NAMALWA (cell line): ENCODE data around the gene KIFC3.
"Not testable (repeated sequence)": the region's sequence is repeated elsewhere in the genome, so short reads cannot be mapped to it uniquely, and the experiment has no call there.

Source experiments
- DNase-seq: peaks from one replicate; pipeline ENCODE4 v3.0.0-alpha.2; 2015; ENCODE audit warnings: low spot score

The KIFC3 gene

DNA sequence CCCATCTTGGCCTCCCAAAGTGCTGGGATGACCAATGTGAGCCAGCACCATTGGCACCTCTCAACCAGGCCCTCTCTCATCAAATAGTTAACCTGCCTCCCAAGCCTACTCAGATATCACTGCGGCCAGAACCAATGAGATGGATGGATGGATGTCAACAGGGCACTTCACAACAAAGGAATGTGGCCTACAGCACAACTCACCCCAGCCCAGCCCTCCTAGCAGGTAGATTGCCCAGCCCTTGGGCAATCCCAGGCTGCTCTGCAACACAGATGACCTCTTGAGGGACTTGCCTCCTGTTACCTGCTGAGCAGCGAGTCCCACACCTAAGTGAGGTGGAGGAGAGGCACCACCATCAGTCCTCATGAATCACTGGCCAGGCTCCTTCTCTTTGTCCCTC lies 22.6 kb upstream of the KIFC3 start:
- no peak for DNase-seq

DNA sequence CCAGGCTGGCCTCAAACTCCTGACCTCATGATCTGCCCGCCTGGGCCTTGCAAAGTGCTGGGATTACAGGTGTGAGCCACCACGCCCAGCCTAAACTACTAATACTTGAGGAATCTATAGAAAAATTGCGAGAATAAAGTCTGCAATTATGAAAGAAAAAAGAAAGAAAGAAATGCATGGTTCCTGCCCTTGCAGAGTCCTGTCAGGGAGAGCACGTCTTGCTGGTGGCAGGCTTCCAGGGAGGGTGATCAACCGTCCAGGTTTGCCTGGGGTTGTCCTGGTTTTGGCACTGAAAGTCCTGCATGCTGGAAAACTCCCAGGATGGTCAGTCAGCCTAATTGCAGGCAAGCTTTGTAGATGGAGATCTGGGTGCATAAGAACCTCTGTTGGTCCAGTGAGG lies 21.5 kb upstream of the KIFC3 start:
- DNase-seq, result no peak

DNA sequence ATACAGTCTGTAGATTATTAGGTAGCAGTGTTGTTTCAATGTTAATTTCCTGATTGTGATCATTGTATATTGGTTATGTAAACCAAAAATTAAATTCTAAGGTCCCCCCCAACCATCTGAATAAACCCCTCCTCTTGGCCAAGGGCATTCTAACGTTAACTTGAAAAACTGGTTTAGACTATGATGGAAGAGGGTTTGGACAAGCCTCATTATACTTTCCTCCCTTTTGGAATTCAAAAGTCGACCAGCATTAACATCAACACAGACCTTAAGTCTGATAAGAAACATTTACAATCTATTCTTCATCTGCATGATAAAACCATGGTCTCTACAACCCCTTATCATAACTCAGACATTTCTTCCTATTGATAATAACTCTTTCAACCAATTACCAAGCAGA lies 20.6 kb upstream of the KIFC3 start:
- no peak for DNase-seq

DNA sequence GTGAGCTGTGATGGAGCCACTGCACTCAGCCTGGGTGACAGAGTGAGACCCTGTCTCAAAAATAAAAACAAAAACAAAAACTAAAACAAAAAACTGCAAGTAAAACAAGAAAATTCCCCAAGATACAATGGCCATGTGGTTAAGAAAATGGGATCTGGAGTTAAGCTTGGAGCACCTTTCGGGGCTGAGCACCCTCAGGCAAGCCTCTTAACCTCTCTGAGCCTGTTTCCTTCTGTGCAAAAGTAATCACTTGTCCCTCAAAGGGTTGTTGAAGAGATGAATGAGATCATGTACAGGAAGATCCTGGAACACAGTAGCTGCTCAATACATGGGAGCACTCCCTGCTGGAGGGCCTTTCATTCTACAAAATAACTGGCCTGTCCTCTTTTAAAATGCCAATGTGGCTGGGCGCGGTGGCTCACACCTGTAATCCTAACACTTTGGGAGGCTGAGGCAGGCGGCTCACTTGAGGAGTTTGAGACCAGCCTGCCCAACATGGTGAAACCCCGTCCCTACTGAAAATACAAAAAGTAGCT lies 19.8 kb upstream of the KIFC3 start:
- DNase-seq, result no peak

DNA sequence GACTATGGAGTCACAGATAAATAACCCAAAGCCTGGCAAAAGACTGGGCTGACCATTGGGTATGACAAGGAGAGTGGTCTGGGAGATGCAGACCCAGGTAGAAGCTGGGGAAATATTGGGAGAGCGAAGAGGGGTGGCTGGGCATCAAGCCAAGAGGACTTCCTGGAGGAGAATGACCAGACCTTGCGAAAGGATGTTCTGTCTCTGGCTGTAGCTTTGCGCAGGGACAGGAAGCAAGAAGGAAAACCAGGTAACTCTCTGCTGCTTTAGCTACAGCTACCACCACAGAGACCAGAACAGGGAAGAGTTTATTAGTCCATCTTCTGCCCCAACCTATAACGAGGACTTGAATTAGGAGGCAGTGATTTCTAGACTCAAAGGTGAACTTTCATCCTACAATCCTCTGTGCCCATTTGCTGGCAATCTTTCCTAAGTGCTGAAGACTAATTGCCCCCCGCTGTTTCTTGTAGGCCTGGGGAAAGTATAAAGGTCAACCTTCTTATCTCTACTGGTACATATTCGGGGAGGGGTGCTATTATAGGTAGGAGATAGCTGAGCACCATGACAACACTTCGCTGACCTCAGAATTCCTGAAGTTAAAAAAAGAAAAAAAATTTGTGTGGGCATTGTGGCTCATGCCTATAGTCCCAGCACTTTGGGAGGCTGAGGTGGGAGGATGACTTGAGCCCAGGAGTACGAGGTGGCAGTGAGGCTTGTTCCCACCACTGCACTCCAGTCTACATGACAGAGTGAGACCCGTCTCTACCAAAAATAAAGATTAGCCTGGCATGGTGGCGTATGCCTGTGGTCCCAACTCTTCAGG lies 19.1 kb upstream of the KIFC3 start:
- no peak for DNase-seq

DNA sequence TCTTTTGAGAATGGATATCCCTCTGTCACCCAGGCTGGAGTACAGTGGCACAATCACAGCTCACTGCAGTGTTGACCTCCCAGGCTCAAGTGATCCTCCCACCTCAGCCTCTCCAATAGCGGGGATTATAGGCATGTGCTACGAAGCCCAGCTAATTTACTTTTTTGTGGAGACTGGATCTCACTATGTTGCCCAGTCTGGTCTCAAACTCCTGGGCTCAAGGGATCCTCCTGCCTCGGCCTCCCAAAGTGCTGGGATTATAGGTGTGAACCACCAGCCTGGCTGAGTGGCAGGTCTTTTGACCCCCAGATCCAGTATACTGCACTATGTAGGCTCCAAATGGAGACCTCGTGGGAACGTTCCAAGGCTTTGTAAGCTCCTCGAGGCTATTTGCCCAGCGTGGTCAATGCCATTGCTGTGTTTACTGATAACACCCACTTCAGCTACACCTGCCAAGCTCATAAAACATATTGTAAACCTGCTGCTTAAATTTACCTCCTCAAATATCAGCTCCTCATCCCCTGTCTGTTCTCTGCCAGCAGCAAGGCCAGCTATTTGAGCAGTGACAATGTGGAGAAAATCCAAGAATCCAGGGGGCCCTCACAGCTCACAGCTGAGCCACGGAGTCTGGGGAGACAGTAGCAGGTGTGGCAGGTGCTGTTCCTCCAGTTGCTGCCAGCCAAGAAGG lies 16.2 kb upstream of the KIFC3 start:
- no peak for DNase-seq

DNA sequence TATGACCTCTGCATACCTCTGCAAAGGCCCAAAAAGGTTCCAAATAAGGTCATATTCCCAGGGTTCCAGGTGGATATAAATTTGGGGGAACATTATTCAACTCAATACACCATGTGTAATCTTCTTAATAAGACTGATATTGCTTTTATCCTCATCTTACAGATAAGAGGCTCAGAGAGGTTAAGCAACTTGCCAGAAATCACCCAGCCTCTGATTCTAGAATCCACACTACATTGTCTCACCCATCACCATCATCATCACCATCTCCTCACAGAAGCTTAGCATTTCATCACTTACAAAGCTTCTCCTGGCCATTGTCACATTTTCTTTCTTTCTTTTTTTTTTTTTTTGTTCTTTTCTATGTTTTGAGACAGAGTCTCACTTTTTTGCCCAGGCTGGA lies 15.4 kb upstream of the KIFC3 start:
- DNase-seq, result no peak

DNA sequence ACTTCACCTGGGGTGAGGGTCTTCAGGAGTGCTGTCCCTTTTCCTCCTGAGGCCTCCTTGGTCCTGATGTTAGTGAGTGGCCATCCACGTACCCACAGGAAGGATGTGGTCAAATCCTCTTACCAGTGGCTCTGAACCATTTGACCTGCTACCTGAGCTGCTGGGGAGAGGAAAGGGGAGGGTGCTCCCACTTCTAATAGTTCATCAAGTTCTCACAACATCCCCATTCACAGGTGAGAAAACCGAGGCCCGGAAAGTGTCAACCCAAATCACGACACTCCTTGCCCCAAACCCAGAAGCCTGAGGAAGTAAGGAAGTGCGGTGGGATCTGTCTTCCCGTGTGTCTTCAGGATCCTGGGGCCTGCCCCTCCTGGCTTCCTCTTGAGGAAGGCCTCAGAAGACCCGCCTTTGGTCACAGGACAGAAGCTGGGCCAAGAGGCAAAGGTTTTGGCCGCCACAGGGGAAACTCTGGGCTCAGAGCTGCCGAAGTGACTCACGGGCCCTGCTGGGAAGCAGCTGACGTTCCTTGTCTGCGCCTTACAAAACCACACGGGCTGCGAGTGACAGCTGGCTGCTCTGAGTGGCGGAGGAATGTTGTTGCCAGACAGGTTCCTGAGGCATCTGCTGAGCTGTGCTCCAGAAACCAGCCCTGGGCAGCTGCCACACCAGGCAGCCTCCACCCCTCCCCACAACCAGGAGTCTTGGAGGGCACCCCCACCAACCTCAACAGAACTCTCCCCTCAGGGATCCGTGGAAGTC lies 13.9 kb upstream of the KIFC3 start:
- no peak for DNase-seq

DNA sequence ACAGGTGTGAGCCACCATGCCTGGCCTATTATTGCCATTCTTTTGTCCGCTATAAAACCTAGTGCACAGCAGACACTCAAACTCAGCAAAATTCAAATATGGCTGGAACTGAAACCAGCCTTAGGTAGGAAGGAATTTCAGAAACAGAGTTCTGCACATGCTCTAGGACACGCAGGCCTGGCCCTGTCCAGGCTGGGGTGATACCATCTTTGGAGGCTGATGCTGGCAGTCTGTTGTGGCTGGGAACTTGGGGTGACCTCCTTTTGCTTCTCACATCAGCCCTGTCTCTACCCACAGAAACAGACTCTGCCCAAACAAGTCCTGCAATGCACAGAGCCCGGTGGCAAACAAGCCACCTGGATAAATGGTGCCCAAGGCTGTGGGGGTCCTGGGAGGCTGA lies 12.6 kb upstream of the KIFC3 start:
- DNase-seq, result no peak

DNA sequence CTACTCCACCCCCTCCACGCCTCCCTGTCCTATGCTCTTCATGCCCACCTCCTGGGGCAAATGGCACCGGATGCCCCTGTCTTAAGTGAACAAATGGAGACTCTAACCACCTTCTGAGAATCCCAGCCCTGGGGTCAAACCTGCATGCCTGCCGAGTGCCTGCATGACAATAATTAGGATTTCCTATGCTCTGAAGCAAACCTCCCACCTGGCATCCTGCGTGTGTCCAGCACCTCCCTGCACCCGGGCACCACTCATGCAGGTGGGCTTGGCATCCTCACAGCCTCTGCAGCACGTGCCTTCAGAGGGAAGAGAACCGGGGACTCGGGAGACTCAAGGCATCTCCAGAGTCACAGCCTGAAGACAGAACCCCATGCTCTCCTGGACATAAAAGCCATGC lies 11.2 kb upstream of the KIFC3 start:
- no peak for DNase-seq

DNA sequence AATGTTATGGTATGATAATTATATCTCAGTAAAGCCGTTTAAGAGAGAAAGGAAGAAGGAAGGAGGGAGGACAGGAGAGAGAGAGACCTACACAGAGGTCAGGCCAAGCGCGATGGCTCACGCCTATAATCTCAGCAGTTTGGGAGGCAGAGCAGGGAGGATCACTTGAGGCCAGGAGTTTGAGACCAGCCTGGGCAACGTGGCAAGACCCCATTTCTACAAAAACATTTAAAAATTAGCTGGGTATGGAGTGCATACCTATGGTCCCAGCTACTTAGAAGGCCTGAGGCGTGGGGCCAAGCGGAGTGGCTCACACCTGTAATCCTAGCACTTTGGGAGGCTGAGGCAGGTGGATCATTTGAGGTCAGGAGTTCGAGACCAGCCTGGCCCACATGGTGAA lies 9.0 kb upstream of the KIFC3 start:
- DNase-seq, result not testable (repeated sequence)

DNA sequence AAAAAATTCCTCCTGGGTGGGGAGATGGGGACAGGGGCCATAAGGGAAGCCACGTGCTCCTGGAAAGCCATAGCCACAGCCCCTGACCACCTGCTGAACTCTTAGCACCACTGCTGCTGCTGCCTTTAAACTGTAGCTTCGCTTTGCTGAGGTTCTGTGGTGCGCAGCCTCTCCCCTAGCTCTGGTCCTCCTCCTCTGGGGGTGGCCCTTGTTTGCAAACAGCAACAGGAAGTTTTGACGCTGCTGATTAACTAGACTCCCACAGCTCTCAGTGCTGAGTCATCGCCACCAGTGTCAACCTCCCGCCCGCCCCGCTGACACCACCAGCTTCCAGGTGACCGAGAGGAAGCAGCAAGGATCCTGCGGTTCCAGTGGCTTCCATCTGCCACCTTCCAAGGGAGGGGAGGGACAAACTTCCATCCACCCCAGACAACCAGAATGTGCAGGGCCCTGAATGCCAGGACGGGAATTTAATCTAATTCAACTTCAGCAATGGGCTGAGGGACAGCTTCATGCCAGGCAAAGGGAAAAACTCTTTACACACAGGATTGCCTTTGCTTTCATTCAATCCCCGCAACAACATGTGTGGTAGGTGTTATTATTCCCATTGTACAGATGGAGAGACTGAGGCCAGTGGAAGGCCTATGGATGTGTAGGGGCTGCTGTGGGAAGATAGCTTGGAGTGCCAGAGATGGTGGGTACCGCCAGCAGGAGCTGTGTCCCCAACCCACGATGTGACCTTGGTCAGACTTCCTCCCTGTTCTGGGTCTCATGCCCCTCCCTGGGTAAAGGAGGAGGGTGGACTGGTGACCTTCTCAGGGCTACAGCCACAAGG lies 8.1 kb upstream of the KIFC3 start:
- DNase-seq, result peak; percentile 37

DNA sequence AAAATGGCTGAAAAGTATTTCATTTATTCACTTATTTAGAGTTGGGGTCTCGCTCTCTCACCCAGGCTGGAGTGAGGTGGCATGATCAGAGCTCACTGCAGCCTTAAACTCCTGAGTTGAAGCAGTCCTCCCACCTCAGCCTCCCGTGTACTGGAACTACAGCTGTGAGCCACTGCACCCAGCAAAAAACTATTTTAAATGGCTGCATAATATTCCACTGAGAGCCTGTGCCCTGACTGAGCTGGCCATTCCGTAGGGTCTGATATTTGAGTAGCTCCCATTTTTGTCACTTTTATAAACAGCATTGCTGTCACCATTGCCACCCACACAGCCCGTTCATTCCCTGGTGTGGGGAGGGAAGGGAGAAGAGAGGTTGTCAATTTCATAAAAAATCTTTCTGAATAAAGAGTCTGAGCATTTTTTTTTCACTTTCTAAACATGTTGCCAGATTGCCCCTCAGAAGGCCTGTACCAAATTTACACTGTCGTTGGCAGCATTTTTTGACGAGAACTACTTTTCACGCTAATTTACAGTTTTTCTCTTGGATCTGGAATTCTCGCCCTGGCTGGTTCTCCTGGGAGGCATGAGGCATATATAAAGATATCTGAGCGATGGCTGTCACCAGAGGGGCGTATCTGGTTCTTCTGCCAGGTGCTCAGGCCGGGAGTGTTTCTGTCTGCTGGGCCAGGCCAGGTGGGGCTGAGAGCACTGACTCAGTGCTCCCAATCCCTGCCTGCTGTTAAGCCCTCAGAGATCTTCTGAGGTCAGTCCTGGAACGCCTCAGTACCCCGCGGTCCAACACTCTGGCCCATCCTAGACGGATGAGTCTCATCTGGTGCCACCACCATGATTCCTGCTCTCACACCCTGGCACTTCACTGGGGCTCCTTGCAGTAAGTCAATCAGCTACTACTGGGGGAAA lies 7.2 kb upstream of the KIFC3 start:
- no peak for DNase-seq

DNA sequence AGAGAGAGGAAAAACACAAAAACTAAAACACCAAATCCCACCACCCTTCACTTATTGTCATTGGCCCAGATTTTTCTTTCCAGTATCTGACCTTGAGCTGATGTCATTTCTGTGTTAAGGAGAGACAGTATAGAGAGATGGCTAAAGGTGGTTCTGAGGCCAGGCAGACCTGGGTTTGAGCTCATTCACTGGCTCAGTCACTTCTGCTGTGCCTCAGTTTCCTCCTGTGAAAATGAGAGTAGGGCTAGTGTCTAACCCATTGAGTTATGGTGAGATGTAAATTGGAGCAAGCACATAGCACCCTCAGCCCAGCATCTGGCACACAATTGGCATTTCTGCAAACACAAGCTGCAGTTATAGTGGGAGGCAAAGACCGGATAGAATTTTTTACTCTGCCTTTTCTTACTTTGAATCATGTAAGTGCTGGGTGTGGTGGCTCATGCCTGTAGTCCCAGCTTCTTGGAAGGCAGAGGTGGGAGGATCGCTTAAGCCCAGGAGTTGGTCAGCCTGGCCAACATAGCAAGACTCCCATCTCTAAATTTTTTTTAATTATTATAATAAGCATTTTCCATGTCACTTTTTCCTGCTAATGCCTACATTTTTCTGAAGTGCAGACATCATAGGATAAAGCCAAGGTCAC lies 6.4 kb upstream of the KIFC3 start:
- no peak for DNase-seq

DNA sequence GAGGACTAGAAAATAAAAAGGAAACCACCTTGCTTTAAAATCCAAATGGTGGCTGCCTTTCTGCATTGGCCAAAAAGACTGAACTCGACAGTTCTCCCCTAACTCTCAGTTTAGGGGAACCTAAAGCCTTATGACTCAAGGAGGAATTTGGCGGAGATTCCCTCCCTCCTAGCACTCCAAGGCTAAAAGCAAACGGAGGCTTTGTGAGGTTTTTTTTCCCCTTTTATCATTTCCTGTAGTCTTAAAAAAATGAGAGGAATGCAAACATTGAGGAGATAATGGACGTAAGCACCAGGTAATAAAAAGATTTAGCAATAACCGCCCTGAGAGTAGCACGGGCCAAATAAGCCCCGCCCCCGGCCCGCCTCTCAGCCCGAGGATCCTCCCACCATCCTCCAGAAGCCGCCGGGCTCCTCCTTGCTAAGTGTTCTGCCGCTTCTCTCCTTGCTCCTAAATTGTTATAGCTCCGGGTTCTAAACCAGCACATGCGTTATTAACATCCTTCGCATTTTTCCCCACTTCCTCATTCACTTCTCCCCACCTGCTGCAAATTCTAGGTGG lies 5.8 kb upstream of the KIFC3 start:
- peak; percentile 60 for DNase-seq

DNA sequence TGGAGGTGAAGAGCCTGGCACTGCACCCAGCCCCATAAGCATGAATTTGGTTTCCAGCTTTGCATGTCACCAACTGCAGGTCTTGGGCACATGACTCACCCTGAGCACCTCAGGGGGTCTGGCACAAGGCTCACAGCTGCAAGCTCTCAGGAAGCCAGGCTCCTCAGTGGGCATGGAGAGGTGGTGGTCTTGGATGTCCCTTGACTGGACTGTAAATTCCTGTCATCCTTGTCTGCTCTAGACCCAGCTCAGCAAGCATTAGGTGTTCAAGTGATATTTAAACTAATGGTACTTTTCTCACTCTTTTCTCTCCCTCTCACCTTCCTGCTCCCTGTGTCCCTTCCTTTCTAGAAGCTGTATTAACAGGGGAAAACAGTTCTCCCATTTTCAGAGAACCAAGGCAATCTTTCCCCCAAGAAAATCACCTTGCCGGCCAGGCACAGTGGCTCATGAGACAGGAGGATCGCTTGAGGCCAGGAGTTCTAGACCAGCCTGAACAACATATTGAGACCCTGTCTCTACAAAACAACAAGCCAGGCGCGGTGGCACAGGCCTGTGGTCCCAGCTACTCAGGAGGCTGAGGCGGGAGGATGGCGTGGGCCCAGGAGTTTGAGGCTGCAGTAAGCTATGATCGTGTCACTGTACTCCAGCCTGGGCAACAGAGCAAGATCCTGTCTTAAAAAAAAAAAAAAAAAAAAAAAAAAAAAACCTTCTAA lies 5.1 kb upstream of the KIFC3 start:
- DNase-seq, result no peak

DNA sequence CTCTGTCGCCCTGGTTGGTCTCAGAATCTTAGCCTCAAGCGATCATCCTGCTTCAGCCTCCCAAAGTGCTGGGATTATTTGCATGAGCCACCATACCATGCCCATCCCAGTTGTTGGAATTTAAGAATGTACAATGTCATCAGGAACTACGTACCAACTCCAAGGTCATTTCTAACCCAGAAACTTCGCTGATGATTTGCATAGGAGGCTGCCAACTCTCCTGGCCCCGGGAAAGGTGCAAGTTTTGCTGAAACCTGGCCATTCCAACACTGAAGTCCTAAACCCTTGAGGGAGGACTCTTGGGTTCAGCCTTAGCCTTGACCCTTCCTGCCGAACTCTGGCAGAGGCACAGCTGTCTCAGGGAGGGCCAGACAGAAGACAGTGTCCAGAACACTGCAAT lies 2.9 kb upstream of the KIFC3 start:
- DNase-seq, result no peak

DNA sequence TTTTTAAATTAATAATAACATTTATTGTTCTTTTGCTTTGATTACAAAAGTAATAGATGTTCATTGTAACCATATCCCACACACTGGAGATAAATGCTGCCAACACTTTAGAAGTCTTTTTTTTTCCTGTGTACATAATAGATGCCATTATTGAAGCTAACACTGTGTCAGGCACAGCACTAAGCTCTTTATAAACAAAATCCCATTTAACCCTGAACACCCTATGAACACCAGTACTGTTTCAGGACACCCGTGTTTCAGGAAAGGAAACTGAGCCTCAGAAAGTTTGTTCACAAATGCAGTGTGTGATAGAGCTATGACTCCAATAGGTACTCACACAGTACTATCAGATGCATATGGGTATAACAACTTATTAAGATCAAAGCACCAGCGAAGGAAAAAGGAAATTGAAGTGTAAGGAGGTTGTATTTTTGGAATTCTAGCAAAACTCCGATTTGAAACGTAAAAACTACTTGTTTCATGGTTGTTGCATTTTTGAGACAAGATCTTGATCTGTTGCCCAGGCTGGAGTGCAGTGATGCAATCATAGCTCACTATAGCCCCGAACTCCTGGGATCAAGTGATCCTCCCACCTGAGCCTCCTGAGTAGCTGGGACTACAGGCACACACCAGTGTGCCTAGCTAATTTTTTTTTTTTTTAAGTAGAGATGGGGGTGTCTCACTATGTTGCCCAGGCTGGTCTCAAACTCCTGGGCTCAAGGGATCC lies 2.0 kb upstream of the KIFC3 start:
- DNase-seq, result no peak
